Muscle of arm (tissue), 14 donors: ENCODE measurements around the gene POLR2J2. TPM values are rescaled to one million over a fixed set of nuclear protein-coding genes. Genes with fewer than 3 reads are reported as not detected.
"Not testable (repeated sequence)": the region's sequence is repeated elsewhere in the genome, so short reads cannot be mapped to it uniquely, and the experiment has no call there.

Experiments used
- DNase-seq: peaks from one replicate; pipeline ENCODE4 v3.0.0-alpha.2; 2013
- long read RNA-seq, 11 donors: transcript quantifications; one replicate each; lab custom pipeline, GENCODE V29; 2026
- polyA plus RNA-seq, 12 donors: library from polyadenylated mRNA; unstranded; fragments of 120-200 nt; gene quantifications; one replicate each; pipeline ENCODE4 v1.2.1, GENCODE V29; 2013; ENCODE audit not compliant: insufficient read length in 12 of 12

Gene POLR2J2
- polyA plus RNA-seq, result 1 to 10 TPM in 7 of 12 donors, under 1 TPM in 2, not detected in 3; 0.78 to 8.0 (median 2.1) TPM
- long read RNA-seq, donor 1, partial matches to known transcripts, result 0 of 2 reads
- long read RNA-seq, donor 1, other reads (novel, unspliced or antisense), result 0 of 2 reads
- long read RNA-seq, donor 2, partial matches to known transcripts, result 0 of 1 reads
- long read RNA-seq, donor 2, other reads (novel, unspliced or antisense), result 0 of 1 reads
- long read RNA-seq, donor 3, partial matches to known transcripts, result 0 of 1 reads
- long read RNA-seq, donor 3, other reads (novel, unspliced or antisense), result 0 of 1 reads
- long read RNA-seq, donor 4, result 0 reads
- long read RNA-seq, donor 5, partial matches to known transcripts, result 0 of 1 reads
- long read RNA-seq, donor 5, other reads (novel, unspliced or antisense), result 0 of 1 reads
- long read RNA-seq, donor 6, partial matches to known transcripts, result 0 of 1 reads
- long read RNA-seq, donor 6, other reads (novel, unspliced or antisense), result 0 of 1 reads
- long read RNA-seq, donor 7, result 0 reads
- long read RNA-seq, donor 8, partial matches to known transcripts, result 0 of 2 reads
- long read RNA-seq, donor 8, other reads (novel, unspliced or antisense), result 0 of 2 reads
- long read RNA-seq, donor 9, result 0 reads
- long read RNA-seq, donor 10, result 0 reads
- long read RNA-seq, donor 11, partial matches to known transcripts, result 0 of 2 reads
- long read RNA-seq, donor 11, other reads (novel, unspliced or antisense), result 0 of 2 reads

GRCh38 chr7:102671166-102671955 is at the start of gene POLR2J2:
Gene POLR2J2, minus strand, starts transcription at chr7:102671663. Its CDS starts 62 bp downstream, at chr7:102671601.
- DNase-seq, result peak; percentile 81

- DNase-seq, result peak; percentile 1
Measured at GRCh38 chr7:102718491-102718890, 47.0 kb upstream of the POLR2J2 start.

GRCh38 chr7:102715718-102716117 is 44.3 kb upstream of the POLR2J2 start:
- DNase-seq, result not testable (repeated sequence)

GRCh38 chr7:102714774-102715522 is 43.5 kb upstream of the POLR2J2 start:
- DNase-seq, result not testable (repeated sequence)

GRCh38 chr7:102713691-102714080 is 42.2 kb upstream of the POLR2J2 start:
- not testable (repeated sequence) for DNase-seq

GRCh38 chr7:102713011-102713690 is 41.7 kb upstream of the POLR2J2 start:
- DNase-seq, result not testable (repeated sequence)

- DNase-seq, result not testable (repeated sequence)
Measured at GRCh38 chr7:102698962-102699750, 27.7 kb upstream of the POLR2J2 start.

GRCh38 chr7:102697642-102698512 is 26.4 kb upstream of the POLR2J2 start:
- not testable (repeated sequence) for DNase-seq

GRCh38 chr7:102696009-102696408 is 24.5 kb upstream of the POLR2J2 start:
- not testable (repeated sequence) for DNase-seq

GRCh38 chr7:102695033-102695552 is 23.6 kb upstream of the POLR2J2 start:
- not testable (repeated sequence) for DNase-seq

- DNase-seq, result not testable (repeated sequence)
Measured at GRCh38 chr7:102694008-102694407, 22.5 kb upstream of the POLR2J2 start.

- DNase-seq, result not testable (repeated sequence)
Measured at GRCh38 chr7:102690602-102691001, 19.1 kb upstream of the POLR2J2 start.

GRCh38 chr7:102689436-102690282 is 18.2 kb upstream of the POLR2J2 start:
- not testable (repeated sequence) for DNase-seq

- not testable (repeated sequence) for DNase-seq
Measured at GRCh38 chr7:102688299-102689036, 17.0 kb upstream of the POLR2J2 start.

- not testable (repeated sequence) for DNase-seq
Measured at GRCh38 chr7:102682560-102682959, 11.1 kb upstream of the POLR2J2 start.

- not testable (repeated sequence) for DNase-seq
Measured at GRCh38 chr7:102680780-102681179, 9.3 kb upstream of the POLR2J2 start.

GRCh38 chr7:102675545-102675944 is 4.1 kb upstream of the POLR2J2 start:
- not testable (repeated sequence) for DNase-seq
